ENCODE results near the gene SORCS2.

Gene SORCS2

DNA sequence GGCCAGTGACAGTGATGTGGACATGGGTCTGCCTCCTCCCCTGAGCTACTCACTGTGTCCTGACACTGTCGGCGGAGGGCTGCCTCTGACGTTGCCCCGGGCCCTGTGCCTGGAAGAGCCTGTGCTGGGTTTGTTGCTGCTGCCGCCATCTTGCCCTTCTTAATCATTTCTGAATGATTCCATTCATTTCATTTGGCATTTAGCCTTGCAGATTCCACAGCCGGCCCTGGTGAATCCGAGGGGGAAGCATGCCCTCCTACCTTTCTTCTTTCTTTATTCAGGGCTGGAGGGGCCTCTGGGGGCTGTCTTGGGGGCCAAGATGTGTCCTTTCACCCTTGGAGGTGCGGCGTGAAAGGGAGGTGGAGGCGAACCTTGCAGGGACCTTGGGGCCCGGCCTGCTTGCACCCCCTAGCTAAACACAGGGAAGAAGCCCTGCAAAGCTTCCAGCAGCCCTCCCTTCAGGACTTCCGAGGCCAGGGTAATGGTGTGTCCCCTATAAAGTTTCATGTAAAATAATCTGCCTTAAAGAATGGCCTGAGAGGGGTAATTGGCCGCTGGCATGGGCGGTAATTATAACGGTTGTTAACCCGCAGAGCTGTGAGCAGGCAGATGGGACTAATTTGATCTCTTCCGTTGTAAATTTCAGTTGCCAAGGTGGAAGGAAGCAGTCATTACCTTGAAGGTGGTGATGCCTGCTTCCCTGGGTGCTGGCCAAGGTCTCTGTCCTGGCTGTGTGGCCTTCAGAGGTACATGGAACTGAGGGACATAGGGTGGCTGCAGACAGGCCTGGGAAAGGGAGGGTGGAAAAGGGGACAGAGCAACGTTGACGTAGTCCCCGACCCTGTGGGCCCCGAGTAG is 150.1 kb downstream of the SORCS2 start:
- no peak for DNase-seq

DNA sequence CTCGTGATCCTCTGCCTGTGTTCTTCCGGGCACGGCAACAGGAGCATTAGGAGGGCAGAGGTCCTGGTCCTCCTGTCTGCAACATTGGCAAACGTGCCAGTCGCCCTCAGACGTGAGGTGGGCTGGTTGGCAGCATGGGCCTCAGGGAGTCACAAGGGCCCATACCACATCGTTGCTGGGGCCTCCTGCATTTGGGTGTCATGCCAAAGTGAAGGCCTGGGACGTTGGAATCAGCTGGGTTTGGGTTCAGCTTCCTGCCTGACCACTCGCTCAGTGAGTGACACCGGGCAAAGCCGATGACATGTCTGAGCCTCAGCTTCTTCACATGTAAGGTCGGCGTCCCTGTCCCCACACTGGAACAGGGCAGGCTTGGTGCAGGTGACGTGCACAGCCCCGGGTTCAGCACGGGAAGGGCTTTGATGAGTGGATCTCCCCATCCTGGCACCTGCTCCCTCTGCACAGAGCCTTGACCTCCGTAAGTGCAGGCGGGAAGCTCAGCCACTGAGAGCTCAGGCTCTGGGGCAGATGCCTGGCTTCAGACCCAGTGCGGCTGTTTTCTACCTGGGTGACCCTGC is 150.8 kb downstream of the SORCS2 start:
- no peak for DNase-seq

DNA sequence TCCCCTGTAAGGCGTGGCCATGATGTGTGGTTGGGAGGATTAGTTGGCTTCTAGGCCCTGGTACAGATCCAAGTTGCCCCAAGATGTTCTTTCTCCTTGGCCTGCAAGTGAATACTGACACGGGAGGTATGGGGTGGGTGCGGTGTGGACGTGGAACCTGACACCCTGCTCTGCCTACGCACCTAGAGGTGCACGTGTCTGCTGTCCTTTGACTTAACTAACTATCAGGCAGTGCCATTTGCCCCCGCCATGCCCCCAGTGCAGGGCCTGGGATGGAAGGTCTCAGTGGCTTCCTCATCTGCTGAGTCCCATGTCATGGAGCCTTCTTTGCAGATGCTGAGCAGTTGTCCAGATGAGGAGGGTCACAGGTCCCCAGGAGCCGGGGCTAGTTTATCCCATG is 151.6 kb downstream of the SORCS2 start:
- no peak for DNase-seq

DNA sequence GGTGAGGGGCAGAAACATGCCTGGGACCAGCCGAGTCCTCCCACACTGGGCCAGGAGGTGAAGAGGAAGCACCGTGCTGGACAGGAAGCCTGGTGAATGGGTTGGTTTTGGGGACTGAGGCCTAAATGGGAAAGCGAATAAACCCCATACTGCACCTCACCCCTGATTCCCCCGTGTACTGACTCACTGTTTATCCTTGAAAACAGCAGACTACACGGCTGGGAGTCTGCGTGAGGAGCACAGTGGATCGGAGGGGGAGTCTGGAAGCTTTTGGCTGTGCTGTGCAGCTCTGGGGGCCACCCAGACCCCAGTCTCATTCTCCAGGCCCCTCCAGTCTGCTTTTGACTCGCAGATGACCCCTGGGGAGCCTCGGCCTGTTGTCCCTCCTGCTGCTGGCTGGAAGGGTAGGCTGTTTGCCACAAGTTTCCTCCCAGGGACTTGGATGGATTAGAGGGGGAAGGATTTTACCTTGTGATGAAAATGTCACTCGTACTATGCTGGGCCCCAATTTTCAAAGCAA is 152.4 kb downstream of the SORCS2 start:
- no peak for DNase-seq

DNA sequence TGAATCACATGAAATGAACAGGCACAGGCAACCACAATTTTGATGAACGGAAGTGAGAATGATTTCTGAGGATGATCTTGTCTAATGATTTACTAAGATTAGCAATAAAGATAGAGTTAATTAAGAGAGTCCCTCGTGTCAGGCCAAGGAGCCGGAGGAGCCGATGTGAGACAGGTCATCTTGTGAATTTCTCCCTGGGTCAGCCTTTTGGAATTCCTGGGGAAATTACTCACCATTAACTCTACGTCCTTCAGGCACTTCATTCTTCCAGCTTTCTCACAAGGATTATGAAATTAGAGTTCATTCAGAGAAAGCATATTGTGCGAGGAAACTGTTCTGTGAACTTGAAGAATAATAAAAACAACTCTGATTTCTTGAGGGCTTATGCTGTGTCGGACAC is 155.6 kb downstream of the SORCS2 start:
- DNase-seq: no peak

DNA sequence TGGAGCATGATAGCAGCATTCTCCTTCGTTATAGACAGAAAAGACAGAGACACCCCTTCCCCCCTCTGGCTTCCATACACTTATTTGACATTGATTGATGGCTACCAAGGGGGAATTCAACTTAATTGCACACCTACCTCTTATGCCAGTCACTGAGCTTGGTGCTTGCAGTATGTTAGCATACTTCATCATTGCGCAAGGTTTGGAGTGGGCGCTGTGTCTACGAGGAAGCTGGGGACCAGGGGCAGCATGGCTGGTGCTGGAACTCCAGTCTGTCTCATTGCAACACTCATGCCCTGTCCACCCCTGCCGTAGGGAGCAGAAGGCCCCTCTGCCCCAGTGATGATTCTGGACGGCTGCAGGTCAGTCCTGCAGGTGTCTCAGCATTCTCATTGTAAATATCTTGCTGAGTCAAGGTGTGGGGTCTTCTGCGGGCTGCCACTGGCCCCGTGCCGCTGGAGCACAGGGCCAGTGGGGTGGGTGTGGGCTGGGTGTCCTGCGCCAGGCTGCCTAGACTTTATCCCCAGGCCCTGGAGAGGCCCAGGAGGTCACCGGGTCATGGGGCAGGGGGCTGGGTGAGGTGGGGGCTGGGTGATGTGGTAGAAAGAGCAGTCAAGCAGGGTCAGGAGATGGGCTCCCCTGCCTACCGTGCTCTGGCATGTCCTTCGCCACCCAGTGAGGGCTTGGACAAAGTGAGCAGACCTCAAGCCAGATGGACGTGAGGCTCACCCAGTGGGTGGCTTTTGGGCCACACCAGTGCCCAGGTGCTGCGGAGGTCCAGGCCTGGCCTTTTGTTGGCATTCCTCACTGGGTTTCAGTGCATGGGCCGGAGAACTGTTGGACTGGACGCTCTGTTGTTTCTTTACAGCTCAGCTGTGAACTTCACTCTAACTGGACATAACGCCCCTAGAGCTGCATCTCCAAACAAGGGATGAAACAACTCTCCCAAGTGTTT is 156.9 kb downstream of the SORCS2 start:
- DNase-seq: no peak

DNA sequence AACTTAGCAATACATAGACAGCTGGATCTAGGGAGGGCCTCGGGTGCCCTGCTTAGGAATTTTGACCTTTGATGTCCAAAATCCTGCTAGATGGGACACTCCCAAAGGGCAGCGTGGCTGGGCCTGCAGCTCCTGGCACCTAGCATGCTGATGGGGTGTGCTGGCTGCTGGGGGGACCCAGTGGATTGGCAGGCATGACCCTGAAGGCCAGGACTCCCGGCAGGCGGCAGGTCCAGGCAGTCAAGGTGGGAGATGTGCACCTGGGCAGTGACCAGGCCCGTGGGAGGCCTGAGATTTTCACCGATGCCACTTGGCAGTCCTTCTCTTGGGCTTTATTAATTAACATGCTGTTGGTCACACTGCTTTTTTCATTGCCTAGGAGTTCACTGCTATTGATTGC is 158.1 kb downstream of the SORCS2 start:
- no peak for DNase-seq

DNA sequence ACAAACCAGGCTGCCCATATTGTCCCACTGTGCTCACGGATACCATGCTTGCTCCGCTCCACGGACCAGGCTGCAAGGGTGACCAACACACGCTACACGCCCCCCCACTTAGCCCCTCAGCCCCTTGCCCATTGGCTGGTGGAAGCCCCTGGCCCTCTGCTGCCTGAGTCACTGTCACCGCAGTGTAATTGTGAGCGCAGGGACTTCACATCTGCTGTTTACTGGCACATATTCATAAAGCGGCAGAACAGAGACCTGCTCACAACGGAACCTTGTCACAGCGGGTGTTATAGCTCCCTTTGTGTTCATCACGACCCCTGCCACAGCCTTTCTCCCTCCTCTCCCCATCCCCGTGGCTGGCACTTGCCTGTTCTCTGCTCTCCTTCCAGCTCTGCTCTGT is 158.7 kb downstream of the SORCS2 start:
- DNase-seq: no peak

DNA sequence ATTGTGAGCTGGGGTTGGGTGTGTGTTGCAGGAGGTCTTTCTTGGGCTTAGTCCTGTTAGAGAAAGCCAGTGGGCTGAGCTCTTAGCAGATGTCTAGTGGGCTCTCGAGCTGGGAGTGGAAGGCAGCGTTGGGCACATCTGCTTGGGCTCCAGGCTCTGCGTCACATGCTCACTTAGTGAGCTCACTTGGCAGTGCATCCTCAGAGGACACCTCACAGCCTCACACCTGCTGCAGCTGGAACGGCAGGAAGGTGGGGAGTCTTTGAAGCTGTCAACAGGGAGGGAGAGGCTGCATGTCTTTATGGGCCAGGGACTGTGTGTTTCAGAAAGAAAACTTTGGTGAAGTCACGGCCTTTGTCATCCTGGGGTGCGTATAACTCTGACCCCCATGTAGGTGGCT is 160.1 kb downstream of the SORCS2 start:
- no peak for DNase-seq

DNA sequence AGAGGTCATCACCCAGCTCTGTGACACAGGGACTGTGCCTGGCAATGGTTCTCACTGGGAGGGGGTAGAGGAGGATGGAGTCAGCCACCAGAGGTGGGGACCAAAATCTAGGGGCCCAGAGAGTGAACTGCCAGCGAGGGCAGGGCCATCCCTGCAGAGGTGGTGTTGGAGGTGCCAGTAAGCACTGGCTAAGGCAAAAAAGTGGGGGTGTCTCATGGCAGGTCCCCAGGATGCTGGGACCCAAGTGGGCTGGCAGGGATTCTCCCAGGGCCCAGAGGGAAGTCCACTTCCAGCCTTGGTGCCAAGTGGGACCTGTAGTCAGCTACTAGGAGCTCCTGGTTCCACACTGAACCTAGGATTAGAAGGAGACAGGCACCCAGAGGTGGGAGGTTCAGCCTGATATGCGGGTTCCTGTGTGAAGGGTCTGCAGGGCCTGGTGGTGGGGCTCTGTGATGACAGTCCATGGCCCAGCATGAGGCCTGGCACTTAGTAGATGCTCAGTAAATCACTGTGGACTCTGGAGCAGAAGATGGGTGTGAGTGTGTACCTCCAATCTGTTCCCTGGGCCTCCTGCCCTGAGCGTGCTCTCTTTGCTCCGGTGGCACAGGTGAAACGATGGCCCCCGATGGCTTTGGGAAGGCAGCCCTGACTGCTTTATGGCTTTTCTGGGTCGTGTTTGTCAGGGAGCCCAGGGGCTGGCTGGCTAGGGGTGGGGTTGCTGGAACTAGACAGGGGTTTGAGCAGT is 160.9 kb downstream of the SORCS2 start:
- DNase-seq: no peak

DNA sequence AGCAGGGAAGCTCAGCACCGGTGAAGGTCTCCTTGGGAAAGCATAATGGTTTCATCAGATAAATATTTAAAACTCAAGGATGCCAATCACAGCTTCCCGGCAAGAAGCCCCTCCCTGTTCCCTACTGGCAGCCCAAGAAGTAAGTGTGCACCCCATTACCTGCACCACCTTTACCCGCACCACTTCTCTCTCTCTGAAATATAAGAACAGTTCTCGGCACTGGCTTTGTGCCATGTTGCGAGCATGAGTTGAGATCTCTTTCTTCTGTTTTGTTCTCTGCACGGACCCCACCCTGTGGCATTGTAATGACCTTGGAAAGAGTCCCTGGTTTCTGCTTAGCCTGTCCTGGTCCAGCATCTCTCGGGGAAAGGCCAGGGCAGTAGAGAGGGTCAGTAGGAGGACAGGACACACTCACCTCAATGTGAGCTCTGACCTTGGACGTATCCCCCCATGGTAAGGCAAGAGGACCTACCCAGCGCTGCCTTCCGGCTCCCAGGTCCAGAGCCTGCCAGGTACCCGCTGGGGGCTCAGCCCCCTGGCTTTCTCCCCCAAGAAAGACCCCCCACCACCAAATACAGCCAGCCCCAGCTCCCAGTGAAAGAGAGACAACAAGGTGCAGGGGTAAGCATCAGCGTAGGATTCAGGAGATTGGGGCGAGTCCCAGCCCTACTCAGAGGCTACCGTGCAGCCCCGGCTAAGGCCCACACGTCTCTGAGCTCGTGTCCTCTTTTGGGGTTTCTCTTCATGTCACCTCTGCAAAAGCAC is 161.7 kb downstream of the SORCS2 start:
- DNase-seq: no peak

DNA sequence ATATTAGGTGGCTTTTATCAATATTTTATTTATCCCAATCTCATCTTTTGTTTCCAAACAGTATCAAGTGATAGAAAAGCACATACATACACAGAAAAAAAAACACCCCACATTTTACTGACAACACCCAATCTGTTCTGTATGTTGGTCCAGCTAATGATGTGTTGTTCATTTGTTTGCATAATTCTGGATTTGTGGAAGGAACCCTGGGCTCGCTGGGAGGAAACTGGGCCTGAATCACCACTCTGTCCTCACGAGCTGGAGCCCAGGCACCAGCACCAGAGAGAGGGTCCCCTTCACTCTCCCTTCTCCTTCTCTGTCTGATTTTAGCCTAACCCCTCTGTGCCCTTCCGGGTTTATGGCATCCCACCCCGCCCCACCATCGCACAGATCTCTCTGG is 162.6 kb downstream of the SORCS2 start:
- DNase-seq: no peak

DNA sequence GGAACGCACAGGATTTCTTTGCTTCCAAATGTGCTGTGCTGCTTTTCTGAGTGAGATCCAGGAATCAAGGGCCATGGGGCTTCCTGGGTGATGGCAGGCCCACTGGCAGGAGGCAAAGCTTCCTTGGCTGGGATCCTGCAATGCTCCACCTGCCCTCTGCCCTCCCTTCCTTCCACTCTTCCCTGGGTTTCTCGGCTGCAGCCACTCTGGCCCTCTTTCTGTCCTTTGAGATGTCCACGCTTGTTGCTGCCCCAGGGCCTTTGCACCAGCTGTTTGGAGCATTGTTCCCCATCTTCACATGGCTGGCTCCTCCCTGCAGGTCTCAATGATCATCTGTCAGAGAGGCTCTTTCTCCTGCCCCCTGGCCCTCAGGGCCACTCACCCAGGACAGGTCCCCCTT is 163.5 kb downstream of the SORCS2 start:
- no peak for DNase-seq

DNA sequence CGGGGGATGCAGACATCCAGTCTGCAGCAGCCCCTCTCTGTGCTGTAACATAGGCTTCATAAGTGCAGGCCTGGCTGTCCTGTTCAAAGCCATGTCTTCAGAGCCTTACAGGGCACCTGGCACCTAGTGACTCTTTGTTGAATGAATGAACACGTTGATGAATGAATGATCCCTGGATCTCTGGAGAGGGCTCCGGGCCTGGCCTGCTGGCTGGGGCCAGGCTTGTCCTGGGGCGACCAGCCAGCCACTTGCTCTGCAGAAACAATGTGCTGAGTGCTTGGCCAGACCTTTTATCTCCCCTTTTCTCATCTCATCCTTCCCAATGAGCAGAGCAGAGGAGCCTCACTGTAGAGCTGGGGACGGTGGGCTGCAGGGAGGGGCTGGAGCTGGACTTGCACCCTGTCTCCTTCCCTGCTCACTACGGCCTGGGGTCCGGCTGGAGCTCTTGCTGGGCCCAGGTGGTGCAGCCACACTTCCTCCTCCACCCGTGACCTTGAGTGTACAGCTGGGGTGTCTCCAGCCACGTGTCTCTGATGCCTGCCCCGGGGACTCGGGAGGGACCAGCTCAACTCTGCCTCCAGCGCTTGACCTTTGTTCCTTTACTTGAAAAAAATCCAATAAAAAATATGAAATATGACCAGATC is 164.5 kb downstream of the SORCS2 start:
- DNase-seq: no peak

DNA sequence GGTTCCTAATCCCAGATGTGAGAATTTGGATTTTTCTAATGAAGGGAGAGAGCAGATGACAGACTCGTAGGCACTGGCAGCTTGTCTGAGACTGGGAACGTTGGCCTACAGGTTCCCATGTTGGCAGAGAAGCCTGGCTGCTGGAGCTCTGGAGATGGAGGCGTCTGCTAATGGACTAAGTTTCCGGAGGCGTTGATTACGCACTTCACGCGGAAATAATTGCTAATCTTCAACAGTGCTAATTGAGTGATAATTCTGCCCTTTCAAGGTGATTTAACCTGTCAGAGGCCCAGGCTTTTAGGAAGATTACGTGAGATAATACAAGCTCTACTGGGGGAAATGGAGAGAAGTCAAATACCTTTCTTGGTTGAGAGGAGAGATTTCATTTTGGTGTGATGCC is 165.0 kb downstream of the SORCS2 start:
- DNase-seq: no peak

DNA sequence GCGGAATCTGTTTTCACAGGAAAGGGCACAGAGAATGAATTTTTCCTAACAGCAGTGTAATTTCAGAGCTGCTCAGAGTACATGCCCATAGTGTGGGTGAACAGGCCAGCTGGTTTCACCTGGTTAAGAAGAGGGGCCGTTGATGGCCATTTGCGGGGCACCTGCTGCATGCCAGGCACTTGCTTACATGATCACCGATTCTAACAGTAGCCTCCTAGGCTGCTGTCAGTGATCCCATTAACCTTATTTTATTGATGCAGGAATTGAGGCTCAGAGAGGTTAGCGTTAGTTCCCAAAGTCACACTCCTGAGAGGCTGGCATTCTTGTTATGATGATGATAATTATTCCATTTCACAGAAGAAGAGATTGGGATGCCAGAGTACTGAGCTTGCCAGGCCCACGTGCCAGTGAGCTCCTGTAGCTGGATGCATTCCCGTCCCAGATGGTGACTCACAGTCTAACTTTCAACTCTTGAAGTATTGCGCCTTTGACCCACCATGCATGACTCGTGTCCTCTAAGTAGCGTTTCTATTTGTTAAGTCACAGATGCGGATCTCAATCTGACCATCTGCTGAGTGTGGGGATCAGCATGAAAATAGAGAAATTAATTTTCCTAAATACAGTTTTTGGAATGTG is 165.9 kb downstream of the SORCS2 start:
- DNase-seq: no peak

DNA sequence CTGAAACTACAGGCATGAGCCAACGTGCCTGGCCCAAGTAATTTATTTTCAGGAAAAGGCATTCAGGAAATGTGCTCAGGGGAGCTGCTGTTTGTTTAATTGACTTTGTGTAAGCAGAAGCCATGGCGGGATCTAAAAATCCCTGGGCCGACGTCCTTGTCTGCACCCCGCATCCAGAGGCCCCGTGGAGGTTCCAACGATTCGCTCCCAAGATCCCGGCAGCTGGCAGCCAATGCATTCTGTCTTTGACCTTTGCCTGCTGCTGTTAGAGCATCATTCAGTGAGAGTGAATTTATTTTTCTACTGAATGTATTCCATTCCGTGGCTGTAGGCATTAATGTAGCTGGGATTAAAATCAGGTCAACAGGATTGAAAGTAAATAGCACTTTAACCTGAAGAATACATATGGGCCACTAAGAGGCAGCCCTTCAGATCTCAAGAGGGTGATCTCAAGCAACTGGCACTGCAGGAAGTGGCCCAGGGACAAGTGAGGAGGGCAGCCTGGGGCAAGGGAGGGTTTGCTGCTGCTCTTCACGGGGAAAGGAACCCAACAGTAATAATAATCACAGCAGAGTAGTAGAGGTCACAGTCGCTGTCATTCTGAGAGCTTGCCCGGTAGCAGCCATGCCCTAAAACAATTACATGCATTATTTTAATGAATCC is 167.2 kb downstream of the SORCS2 start:
- no peak for DNase-seq

DNA sequence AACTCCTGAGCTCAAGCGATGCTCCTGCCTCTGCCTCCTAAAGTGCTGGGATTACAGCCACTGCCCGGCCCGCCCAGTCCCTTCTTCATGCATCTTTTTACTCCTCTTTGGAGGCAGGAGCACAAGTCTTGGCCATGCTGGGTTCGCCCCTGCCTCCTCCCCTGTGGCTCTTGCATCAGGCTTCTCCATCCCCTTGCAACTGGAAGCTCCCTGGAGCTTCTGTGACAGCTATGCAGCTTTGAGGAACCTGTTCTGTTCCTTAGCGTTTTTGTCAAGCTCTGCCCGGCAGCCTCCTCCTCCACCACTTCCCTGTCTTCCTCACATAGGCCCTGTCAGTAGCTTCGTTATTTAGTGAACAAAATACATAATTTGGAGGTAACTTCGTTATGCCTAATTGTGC is 168.5 kb downstream of the SORCS2 start:
- DNase-seq: no peak

DNA sequence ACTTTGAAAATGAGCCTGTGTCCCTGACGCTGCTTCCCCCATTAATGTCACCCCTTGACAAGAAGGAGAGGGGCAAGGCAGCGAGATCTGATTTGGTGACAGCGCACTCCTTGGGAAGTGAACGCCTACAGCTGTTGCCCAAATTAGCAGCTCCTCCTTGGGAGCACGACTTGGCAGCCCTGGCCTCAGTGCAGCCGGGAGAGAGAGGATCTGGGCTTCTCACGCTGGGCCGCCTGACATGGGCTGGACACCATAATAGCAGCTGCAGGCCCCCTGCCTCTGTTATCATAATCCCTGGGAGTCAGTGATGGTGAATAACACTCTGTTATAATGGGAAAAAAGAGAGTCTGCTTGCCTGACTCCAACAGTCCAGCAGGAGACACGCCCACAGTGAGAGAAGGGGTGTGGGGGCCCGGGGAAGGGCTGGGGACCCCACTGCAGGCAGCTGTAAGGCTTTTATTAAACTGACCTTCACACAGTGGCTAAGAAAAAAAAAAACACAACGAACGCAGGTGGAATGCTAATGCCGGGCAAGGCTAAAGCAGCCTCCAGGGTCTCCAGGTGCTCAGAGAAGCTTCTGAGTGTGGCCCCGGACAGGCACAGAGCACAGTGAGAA is 169.1 kb downstream of the SORCS2 start:
- no peak for DNase-seq

DNA sequence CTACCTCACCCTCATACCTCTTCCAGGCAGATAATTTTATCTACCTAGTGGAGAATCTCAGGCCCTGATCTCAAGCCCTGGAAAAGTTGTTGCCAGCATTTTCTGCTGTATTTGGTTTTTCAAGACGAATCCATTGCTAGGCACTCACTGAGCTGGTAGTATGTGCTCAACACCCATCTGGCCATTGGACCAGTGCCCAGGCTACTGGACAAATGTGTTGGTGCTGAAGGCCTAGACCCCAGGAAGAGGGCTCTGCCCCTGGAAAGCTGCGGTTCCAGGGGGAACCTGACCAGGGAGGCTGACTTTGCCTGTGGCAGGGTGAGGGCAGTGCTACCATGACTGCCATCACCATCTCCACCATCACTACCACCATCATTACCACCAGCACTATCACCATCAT is 170.0 kb downstream of the SORCS2 start:
- no peak for DNase-seq

Measured in activated CD8-positive, alpha-beta memory T cell treated with anti-CD3 and anti-CD28 coated beads, Interleukin-2, amount 50 U/mL, for 48 hours (primary cell).